OCI-LY3 (cell line): ENCODE data around the gene TRIM34.

Experiments used
- CTCF ChIP-seq: fragments of 200-600, 300-600 bp; sonication (generic); IDR thresholded peaks from 2 replicates; pipeline ENCODE4 v1.5.1; 2014; ENCODE audit warnings: antibody characterized with exemption, low read length, low read depth
- EZH2phosphoT487 ChIP-seq: fragments of 200-600 bp; shearing (Covaris generic); IDR thresholded peaks from 2 replicates; pipeline ENCODE4 v1.6.1; 2018; ENCODE audit warnings: antibody characterized with exemption, mixed run types, low read depth

GRCh38 chr11:5622802-5623201, 2.0 kb upstream of the TRIM34 start:
- no peak for TF ChIP-seq CTCF
- TF ChIP-seq EZH2phosphoT487: no peak
